ENCODE data around the gene GSDMA.

DNA sequence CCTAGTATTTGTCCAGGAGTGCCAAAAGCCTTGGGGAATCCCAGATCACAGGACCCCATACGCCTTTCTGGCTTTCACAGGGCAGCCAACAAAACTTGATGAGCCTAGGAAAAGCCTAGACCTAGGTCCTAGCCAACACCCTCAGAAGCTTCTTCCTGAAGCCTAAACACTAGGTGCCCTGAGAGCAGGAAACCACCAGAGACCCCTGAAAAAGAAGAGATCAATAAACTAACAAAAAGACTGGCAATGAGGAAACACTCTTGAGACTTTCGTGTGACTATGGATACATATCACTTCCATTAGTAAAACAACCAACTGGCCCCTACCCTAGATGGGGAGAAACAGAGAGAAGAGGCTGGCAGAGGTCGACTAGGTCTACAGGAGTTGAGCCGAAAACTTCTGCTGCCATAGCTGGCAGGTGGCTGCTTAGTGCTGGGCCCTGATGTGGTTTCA, 36.6 kb upstream of the GSDMA start:
- TF ChIP-seq CTCF (IDR thresholded peaks at IDR 0.05) (no peak), POLR2A (IDR thresholded peaks at IDR 0.05) (no peak)

All from uterus (tissue), 2 donors.